ENCODE data around the gene SRD5A1.
A peak's percentile ranks its signal among the peaks of the same experiment; 100 is the strongest.

Gene SRD5A1

GRCh38 chr5:6703806-6704205 is 70.6 kb downstream of the SRD5A1 start:
- CTCF ChIA-PET, result interaction anchor here (1.6 kb wide), 1 partner anchor 71 kb away, joined by 3 read pairs; the partner anchor contains the start of genes NSUN2 and SRD5A1
- POLR2A ChIA-PET, result no interaction called here
- DNase-seq (ENCODE audit: low read depth, low spot score), result no peak
- H3K4me3 ChIP-seq (ENCODE audit: low read depth, low read length), result no peak overlapping the region
- TF ChIP-seq CTCF (IDR thresholded peaks at IDR 0.05; ENCODE audit: insufficient read depth, low read length, missing control alignments), result no peak

GRCh38 chr5:6704361-6704851 is 71.2 kb downstream of the SRD5A1 start:
- POLR2A ChIA-PET, result no interaction called here
- no peak for TF ChIP-seq CTCF (IDR thresholded peaks at IDR 0.05; ENCODE audit: insufficient read depth, low read length, missing control alignments)
- DNase-seq (ENCODE audit: low read depth, low spot score), result peak; percentile 77
- CTCF ChIA-PET, result interaction anchor here (1.6 kb wide), 1 partner anchor 71 kb away, joined by 3 read pairs; the partner anchor contains the start of genes NSUN2 and SRD5A1
- H3K4me3 ChIP-seq (ENCODE audit: low read depth, low read length), result peak overlapping the region; percentile 25

- no peak for TF ChIP-seq CTCF (IDR thresholded peaks at IDR 0.05; ENCODE audit: insufficient read depth, low read length, missing control alignments)
- no peak for DNase-seq (ENCODE audit: low read depth, low spot score)
- H3K4me3 ChIP-seq (ENCODE audit: low read depth, low read length), result no peak overlapping the region
- ChIA-PET POLR2A (no interaction called here), CTCF (interaction anchor here (1.6 kb wide), 1 partner anchor 72 kb away, joined by 3 read pairs; the partner anchor contains the start of genes NSUN2 and SRD5A1)
Measured at GRCh38 chr5:6705088-6705487, 71.8 kb downstream of the SRD5A1 start.

GRCh38 chr5:6705959-6706358 is 72.7 kb downstream of the SRD5A1 start:
- no peak overlapping the region for H3K4me3 ChIP-seq (ENCODE audit: low read depth, low read length)
- TF ChIP-seq CTCF (IDR thresholded peaks at IDR 0.05; ENCODE audit: insufficient read depth, low read length, missing control alignments), result no peak
- ChIA-PET CTCF (no interaction called here), POLR2A (interaction anchor here (0.7 kb wide), 1 partner anchor 16 kb away, joined by 3 read pairs; no protein-coding TSS in a partner anchor)
- DNase-seq (ENCODE audit: low read depth, low spot score), result no peak

- ChIA-PET POLR2A (no interaction called here), CTCF (no interaction called here)
- no peak for DNase-seq (ENCODE audit: low read depth, low spot score)
- TF ChIP-seq CTCF (IDR thresholded peaks at IDR 0.05; ENCODE audit: insufficient read depth, low read length, missing control alignments), result no peak
- H3K4me3 ChIP-seq (ENCODE audit: low read depth, low read length), result no peak overlapping the region
Measured at GRCh38 chr5:6707852-6708251, 74.6 kb downstream of the SRD5A1 start.

- TF ChIP-seq CTCF (IDR thresholded peaks at IDR 0.05; ENCODE audit: insufficient read depth, low read length, missing control alignments), result no peak
- H3K4me3 ChIP-seq (ENCODE audit: low read depth, low read length), result no peak overlapping the region
- ChIA-PET POLR2A (no interaction called here), CTCF (no interaction called here)
- DNase-seq (ENCODE audit: low read depth, low spot score), result no peak
Measured at GRCh38 chr5:6708814-6709213, 75.6 kb downstream of the SRD5A1 start.
